Stimulated activated CD8-positive, alpha-beta memory T cell treated with anti-CD3 and anti-CD28 coated beads, Interleukin-15, amount 100 ng/mL, for 4 hours (primary cell): ENCODE measurements around the gene CPEB3.

Experiments used
- DNase-seq, 2 donors: peaks; one replicate each; pipeline ENCODE4 v3.0.0-alpha.2; 2020; ENCODE audit warnings: low read depth in 2 of 2

The CPEB3 gene

DNA sequence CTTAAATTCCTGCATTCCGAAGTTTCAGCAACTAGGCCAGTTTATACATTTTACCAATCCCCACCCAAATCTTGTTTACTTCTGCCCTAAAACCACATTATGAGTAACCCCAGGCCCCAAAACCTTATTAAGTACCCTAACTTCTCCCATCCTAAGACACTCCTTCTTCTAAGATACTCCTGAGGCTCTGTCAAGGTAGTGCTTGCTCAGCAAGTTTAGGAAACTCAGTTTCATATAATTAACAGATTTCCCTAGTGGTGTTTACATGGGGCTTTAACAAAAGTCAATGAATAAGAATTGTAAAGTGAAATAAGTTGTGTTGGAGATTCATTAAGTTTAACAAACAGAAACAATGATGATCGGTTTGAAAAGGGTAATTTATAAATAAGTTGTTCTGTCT, 77.8 kb downstream of the CPEB3 start:
- DNase-seq = no peak

DNA sequence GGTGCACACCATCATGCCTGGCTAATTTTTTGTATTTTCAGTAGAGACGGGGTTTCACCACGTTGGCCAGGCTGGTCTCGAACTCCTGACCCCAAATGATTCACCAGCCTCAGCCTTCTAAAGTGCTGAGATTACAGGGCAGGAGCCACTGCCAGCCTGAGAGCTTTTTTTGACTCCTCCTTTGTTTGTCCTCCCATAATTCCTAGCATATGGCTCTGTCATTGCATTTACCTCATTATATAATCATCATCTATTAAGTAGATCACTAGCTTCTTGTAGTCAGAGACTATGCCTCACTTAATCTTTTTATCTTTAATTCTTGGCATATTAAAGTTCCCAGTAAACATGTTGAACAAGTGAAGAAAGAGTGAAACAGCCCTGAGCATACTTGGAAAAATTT, 82.1 kb downstream of the CPEB3 start:
- DNase-seq = no peak

DNA sequence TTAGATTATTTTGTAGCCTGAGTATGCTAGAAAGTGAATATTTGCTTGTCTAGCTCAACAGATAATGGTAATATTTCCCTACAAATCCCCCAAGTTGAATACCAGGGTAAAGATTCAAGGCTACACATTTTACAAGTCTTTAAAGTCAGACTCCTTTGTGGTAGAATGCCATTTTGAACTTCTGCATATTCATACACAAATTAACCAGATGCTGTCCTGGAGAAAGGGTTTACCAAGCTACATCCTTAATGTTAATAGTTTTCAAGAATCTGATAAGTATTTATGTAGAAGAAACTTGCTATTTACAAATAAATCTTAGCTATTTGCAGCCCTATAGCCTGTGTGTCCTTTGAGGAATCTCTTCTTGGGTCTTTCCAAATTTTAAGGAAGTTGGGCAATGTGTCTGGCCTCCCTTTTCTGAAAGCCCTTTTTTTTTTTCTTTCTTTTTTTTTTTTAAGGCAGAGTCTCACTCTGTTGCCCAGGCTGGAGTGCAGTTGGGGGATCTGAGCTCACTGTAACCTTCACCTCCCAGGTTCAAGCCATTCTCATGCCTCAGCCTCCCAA, 82.6 kb downstream of the CPEB3 start:
- DNase-seq = no peak

DNA sequence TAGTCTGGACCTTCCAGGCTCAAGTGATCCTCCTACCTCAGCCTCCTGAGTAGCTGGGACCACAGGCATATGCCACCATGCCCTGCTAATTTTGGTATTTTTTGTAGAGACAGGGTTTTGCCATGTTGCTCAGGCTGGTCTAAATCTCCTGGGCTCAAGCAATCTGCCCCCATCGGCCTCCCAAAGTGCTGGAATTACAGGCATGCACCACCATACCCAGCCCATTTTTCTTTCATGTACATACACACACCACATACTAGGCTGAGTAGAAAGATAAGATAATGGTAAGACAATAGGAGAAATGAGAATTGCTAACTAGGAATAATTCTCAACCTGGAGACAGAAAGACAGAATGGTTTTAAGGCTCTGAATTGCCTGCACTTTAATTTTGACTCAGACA, 83.8 kb downstream of the CPEB3 start:
- no peak for DNase-seq

DNA sequence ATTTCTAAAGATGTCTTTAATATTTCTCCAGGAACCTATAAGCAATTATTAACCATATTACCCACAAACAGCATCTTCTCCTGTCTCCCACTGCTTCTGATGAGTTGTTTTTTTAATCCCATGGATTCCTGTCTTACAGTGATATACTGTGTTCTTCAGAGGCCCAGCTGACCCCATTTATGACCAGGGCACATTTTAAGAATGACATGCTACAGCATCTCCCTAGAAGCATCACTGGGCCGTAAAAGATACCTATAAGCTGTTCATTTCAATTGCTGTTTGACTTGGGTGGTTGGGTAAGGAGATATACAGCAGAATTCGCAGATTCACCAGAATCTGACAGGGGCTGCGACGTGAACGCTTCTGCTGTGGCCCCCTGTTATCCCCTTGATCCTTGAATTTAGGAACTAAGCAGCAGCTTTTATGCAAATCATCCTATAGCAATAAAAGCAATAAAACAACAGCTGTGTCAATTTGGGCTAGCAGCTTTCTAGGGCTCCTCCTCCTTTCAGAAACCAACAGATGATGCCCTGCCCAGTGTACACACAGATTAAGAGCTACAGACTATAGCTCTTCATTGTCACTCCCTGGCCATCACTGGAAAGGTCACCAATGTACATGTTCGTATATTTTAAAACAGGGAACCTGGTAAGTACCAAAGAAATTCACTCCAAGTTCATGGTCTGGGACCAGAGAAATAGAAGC, 86.8 kb downstream of the CPEB3 start:
- DNase-seq = no peak

DNA sequence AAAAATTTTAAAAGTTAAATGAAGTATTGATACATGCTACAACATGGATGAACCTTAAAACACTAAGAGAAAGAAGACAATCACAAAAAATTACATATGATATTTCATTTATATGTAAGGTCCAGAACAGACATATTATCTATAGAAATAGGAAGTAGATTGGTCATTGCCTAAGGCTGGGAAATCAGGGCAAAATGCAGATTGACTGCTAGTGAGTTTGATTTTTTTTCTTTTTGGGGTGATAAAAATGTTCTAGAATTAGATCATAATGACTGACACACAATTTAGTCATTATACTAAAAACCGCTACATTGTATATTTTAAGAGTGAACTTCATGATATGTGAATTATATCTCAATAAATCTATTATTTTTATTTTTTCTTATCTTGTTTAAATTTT, 88.3 kb downstream of the CPEB3 start:
- no peak for DNase-seq

DNA sequence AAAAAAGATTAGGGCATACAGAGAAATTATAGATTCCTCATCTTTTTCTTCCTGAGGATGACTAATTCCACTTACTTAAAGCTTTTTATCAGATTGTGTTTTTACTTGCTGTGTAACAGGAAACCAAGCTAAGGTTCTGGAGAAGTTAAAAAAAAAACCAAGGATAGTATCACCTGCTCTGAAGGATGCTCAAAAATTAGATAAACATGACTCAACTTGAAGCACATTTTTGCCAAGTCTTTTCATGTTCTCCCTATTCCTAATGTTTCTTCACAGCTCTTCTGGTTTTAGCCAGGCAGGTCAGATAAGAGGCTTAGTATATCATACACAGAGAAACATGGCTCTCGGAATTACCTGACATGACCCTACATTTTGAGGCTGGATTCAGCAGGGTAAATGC, 90.3 kb downstream of the CPEB3 start:
- no peak for DNase-seq

DNA sequence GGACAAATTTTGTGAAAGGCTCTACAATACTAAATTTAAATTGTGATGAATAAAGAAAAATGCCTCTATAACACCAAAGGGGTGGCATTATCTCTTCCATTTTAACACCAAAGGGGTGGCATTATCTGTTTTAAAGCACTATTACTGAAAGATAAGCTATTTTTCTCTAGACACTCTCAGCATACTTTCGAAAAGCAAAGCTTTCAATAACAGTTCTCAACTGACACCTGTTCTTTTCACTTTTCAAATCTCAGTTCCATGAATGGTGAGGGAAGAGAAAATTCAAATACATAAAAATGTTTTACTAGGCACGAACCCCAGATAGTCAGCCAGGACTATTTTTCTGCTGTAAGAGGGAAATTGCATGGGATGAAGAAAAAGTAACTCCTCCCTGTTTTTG, 103.8 kb downstream of the CPEB3 start:
- no peak for DNase-seq

DNA sequence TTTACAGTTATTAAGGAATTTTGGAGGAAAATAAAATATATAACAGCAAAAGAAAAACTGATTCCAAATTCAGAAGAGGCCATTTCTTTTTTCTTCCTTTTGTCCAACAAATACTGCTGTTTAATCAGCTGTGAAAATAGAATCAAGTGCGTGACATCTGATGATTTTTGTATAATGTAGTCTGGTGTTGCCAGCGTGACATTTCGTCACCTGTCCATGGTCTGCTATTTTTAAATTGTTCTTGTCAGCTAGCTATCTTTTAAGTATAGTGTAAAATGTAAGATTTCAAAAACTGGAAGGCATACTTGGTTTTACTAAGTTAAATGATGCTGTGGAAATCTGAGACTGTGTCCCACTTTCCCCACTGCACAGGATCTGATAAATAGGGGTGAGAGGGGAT, 105.9 kb downstream of the CPEB3 start:
- no peak for DNase-seq

DNA sequence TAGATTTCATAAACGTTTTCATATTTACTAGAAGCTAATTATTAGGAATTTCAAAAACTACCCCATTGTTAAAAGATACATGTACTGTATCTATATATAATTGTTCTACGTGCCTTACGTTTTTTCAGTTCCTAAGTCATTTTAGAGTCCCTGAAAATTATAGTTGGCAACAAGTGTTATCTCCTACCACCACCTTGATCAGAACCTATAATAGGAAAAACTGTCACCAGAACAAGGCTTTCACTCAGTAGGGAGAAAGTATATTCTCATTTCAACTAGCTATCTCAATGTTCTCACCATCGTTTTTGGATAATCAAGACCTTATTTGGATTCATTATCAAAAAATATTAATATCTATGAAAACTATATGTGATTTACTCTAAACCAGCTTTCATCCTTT, 107.7 kb downstream of the CPEB3 start:
- DNase-seq = no peak

DNA sequence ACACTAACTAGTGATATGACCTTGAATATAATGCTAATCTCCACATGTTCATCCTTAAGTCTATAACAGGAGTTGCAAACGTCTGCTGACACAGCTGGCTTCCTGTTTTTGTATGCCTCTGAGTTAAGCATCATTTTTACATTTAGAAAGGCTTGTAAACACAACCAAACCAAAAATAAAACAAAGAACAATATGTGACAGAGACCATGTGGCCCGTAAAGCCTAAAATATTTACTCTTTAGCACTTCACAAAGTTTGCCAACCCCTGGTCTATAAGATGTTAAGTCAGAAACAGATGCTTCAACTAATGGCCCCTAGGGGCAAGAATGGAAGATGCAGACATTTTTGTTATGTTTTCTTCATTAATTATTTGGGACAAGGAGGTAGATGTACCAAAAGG, 109.3 kb downstream of the CPEB3 start:
- no peak for DNase-seq

DNA sequence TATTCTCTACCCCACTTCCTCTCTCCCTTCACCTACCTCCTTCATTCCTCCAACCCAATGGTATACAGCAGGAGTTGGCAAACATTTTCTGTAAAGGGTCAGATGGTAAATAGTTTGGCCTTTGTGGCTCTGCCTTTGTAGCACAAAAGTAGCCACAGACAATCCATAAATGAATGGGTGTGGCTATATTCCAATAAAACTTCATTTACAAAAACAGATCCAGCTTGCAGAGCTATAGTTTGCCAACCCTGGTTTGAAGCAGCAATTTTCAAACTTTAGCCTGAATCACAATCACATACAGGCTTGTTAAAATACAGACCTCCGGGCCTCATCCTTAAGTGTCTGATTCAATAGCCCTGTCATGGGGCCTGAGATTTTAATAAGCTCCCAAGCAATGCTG, 110.5 kb downstream of the CPEB3 start:
- no peak for DNase-seq

DNA sequence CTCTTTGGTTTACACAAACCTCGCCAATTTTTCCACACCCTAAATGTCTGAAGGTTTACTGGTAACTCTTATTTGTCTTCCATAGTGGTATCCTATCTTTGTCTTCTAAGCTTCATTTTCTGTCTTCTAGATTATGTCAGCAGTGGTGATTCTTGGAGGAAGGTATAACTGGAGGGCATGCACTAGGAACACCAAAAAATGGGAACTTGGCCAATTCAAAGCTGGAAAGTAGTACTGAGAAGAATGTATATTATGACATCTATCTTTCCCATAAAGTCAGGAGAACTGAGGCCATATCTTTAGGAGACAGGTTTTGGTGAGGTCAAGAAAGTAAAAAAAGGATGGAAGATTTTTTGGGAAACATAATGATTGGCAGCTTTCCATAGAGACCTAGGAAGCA, 113.3 kb downstream of the CPEB3 start:
- DNase-seq = no peak

DNA sequence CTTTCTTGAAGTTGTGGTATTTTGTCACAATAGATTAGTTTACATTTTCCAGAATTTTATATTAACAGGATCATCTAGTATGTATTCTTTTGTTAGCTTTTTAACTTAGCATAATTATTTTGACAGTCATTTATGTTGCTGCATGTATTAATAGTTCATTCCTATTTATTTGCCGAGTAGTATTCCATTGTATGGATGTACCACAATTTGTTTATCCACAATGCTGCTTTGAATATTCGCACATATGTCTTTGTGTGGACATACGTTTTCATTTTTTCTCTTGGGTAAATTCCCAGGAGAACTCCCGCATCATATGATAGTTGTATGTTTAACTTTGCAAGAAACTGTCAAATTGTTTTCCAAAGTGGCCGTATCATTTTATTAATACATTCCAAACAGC, 115.7 kb downstream of the CPEB3 start:
- DNase-seq = no peak

DNA sequence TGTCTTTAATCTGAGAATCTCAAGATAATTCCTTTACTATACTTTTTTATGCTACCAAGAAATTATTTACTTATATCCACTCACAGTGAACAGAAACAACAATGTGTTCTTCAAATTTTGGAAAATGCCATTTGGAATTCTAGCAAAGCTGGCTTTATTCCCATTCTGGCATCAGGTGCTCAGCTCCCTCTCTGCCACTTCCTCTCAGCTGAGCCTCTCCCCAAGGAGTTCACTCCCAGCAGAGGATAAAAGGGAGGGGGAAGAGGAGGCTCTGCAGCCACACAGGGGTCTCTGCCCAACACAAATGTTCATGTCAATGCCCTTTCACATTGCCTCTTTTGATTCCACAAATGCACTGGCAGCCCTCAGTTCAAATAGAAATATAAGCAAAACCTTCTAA, 116.9 kb downstream of the CPEB3 start:
- DNase-seq = no peak

DNA sequence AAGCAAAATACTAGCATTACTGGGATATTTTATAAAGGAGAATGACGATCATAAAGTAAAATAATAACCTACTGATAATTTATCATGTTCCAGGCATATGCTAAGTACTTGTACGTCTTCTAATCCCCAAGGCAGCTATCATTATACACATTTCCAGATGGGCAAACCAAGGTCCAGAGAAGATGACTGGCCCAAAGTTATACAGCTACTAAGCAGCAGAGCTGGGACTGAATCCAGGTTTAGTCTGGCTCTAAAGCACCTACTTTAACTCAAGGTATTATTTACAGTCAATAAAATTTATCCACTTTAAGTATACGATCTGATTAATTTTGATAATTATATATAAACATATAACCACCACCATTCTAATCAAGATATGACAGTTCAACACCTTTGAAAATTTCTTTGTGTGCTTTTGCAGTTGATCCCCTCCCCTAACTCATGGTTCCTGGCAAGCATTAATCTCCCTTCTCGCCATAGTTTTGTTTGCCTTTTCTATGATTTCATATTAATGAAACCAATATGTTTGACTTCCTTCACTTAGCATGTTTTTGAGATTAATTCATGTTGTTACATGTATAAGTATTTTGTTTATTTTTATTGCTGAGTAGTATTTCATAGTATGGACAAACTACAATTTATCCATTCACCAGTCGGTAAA, 126.7 kb downstream of the CPEB3 start:
- no peak for DNase-seq

DNA sequence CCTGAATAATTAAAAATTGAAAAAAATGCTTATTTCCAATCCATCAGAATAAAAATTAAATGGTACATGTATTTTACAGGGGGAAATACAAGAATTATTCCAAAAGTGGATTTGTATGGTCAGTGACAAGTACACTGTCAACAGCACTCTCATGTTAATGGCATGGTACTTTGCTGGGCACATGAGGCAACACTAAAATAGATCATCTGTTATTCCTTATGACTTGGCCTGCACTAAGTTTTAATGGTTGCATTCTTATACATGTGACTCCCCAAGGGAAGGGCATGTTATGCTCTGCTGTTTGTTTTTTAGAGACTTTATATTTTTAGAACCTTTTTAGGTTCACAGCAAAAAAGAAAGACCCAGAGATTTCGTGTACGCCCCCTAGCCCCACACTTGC, 128.3 kb downstream of the CPEB3 start:
- DNase-seq = no peak

DNA sequence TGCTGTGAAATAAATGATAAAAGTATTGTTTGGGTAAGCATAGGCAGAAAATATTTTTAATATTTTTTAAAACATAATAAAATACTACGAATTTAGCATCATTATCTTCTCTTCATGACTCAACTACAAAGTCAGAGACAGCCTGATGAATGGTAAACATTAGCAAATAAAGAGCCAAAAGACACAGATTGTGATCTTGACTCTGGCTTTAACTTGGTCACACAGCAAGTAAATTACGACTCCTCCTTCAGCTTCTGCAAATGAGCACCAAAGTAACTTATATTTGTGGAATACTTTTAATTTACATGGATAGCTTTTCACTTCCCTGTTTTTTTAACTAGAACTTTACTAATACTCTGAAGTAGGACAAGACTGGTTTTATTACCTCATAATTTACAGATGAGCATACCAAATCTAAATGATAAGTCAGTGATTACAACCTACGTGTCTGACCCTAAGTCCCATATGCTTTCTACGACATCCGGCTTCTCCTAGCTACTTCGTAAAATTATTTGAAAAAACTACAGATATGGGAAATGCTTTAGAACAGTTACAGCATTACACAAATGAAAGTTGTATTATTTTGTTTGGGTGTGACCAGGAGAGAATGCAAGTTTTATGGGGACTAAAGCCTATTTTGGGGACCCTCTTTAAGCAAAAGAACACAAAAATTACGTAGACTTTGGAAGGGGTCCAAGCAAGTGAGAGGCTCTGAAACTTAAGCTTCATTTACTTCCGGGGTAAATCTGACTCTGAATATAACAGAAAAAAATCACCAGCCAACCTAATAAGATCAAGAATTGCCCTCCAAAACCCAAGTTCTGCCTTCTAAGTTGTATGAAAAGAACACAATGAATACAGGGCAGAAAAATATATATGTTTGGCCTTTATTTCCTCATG, 133.8 kb downstream of the CPEB3 start:
- DNase-seq = no peak

DNA sequence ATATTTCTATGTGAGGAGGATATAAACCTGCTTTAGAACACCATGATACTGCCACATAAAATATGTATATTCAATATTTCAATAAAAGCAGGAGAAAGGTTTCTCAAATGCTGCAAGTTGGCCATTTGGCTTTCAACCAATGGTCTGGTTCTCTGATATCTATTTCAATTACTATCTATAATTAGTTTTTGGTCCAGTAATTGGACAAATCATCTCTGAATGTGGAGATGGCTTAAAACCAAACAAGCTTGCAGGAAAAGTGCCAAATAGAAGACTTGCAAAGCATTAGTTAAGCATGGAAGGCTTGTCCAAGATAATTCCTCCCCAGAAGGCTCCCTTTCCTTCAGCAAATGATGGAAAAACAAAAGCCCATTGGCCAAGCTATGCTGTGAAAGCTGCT, 140.1 kb downstream of the CPEB3 start:
- no peak for DNase-seq

DNA sequence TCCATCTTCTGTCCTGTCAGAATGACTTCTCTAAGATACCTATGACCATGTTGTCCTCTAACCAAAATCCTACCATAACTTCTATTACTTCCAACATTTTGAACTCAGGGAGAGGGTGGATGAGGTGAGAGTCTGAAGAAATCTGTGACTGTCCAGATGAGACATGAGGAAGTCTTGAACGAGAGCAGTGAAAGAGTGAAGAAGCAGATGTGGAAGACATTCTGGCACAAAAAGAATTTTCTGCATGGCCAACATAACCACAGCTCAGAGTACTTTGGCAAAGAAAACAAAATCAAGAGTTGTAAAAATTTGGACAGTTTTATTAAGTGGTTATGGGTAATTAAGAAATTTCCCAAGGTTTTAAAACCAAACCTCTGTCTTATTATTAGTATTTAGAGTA, 141.6 kb downstream of the CPEB3 start:
- DNase-seq = no peak

DNA sequence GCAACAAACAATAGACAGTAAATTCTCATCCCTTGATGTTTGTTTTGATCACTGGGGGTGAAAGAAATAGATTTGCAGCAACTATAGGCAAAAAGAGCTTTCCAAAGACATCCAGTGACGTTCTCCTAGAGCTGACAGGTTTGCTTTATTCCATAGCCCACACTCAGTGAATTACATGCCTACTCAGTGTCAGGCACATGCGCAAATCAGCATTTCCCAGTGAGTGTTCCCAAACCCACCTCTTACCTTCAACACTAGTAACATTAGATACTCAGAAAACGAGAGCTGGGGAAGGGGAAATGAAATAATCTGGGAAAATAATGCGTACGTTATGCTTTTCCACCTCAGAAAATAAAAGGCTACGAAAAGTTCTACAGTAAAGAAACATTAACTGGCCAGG, 144.1 kb downstream of the CPEB3 start:
- no peak for DNase-seq

DNA sequence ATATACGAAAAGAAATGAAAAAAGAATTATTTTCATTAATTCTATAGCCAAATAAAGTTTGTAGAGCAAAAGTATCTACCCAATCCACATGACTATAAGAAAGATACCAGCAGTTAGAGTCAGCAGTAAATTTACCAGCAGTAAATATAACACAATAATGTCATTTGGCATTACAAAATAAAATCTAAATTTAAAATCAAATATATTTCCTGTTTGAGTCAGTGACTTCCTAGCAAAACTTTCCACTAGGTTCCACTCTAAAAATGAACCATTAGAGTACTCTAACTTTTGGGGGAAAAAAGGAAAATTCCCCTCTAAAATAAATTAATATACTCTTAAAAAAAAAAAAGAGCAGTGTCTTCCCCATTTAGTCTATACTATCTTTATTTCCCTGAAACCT, 144.8 kb downstream of the CPEB3 start:
- no peak for DNase-seq

DNA sequence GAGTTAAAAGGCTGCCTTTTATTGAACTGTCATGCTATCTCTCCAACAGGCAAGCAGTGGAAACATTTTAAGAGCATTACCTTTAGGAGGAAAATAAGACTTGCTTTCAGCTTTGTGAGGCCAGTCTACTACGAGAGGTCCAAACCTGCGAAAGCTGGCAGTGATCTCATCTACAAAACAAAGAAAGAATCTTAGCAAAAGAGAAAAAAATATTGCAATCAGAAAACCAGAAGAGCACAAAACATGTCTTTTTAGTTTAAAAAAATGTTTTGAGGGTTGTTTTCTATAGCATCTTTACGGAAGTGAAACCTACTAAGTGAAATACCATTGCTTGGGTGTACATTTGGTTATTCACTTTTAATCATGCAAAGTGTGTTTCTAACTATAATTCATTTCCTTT, 147.9 kb downstream of the CPEB3 start:
- no peak for DNase-seq
